HepG2 (cell line): ENCODE results near the gene MSANTD1. TPM values are rescaled to one million over a fixed set of nuclear protein-coding genes. Genes with fewer than 3 reads are reported as not detected.

ENCODE experiments used
- ATAC-seq: fragments of 200-7000 bp; cut with Tn5 transposase; 3 replicates; pipeline ENCODE4 v1.9.1; 2020; ENCODE audit warnings: mild to moderate bottlenecking, moderate library complexity
- BruUV-seq: library from RNA; stranded (reverse); fragments of 400-500 nt; replicated peaks from 2 replicates; lab custom pipeline; 2021; lab: Mats Ljungman, UMichigan
- CTCF ChIA-PET: fragments of 300-600 bp; formaldehyde crosslinking; extraction: SDS; loops from one replicate; lab custom pipeline; 2021; ENCODE audit warnings: low total read pairs, inconsistent platforms, low intra/inter-chr PET ratio; lab: Yijun Ruan, JAX
- POLR2A ChIA-PET: fragments of 350-600 bp; sonication (Branson Sonifier 250); formaldehyde crosslinking; loops from one replicate; lab custom pipeline; 2020; ENCODE audit warnings: antibody characterized with exemption, inconsistent platforms; lab: Yijun Ruan, JAX
- DNase-seq: peaks from one replicate; pipeline ENCODE4 v3.0.0-alpha.2; 2015; ENCODE audit warnings: low spot score
- FAIRE-seq: peaks from 3 replicates; lab custom pipeline; 2011; peaks lifted over from hg19 to GRCh38; lab: Jason Lieb, UNC
- H2AFZ ChIP-seq: one replicate; pipeline ENCODE4 v1.6.1; 2011; ENCODE audit warnings: low read length, inconsistent platforms
- H3K27ac ChIP-seq: fragments of 300-600 bp; 3 replicates; pipeline ENCODE4 v1.8.0; 2011; ENCODE audit warnings: mixed run types, mild to moderate bottlenecking, mixed read lengths, low read length, inconsistent platforms; ENCODE audit not compliant: insufficient read depth; ENCODE audit errors: extremely low read length
- H3K27me3 ChIP-seq, 2 experiments: fragments of 200-600 bp in 1 of 2; 2 replicates in 1 of 2; 3 replicates in 1 of 2; pipeline versions ENCODE4 v1.6.0 to v1.8.0; 2011; ENCODE audit warnings: low read length in 2 of 2, mild to moderate bottlenecking in 2 of 2, moderate library complexity in 2 of 2, inconsistent platforms in 1 of 2; ENCODE audit not compliant: insufficient read depth in 2 of 2, control insufficient read depth in 1 of 2
- H3K36me3 ChIP-seq, 2 experiments: fragments of 200-600 bp in 1 of 2; replicated peaks in 1 of 2; 2 replicates in 1 of 2; 3 replicates in 1 of 2; pipeline versions ENCODE4 v1.5.1 to v1.8.0; 2011; ENCODE audit warnings: low read length in 2 of 2, inconsistent platforms in 1 of 2; ENCODE audit not compliant: insufficient read depth in 2 of 2, control insufficient read depth in 1 of 2
- H3K4me1 ChIP-seq: 2 replicates; pipeline ENCODE4 v1.5.1; 2012; ENCODE audit warnings: low read length, inconsistent platforms; ENCODE audit not compliant: insufficient read depth
- H3K4me2 ChIP-seq: 2 replicates; pipeline ENCODE4 v1.6.0; 2011; ENCODE audit warnings: low read depth, low read length, inconsistent platforms
- H3K4me3 ChIP-seq, 3 experiments: fragments of 200-600 bp in 1 of 3; sonication (generic), shearing (Covaris generic) in 1 of 3; replicated peaks in 1 of 3; 2 replicates each; pipeline ENCODE4 v1.5.1; 2011 to 2016; ENCODE audit warnings: low read length in 3 of 3, inconsistent platforms in 2 of 3, low read depth in 2 of 3, mild to moderate bottlenecking in 2 of 3, control low read depth in 1 of 3, mixed read lengths in 1 of 3; ENCODE audit not compliant: insufficient read depth in 1 of 3
- H3K79me2 ChIP-seq: one replicate; pipeline ENCODE4 v1.6.1; 2011; ENCODE audit warnings: low read length, inconsistent platforms; ENCODE audit not compliant: insufficient read depth
- H3K9ac ChIP-seq: 2 replicates; pipeline ENCODE4 v1.6.0; 2011; ENCODE audit warnings: mild to moderate bottlenecking, low read depth, low read length, inconsistent platforms; ENCODE audit not compliant: insufficient read depth
- H3K9me3 ChIP-seq: 2 replicates; pipeline ENCODE4 v1.5.1; 2012; ENCODE audit warnings: mild to moderate bottlenecking, low read length
- H4K20me1 ChIP-seq: 2 replicates; pipeline ENCODE4 v1.6.0; 2011; ENCODE audit warnings: inconsistent platforms, mild to moderate bottlenecking, low read length, moderate library complexity; ENCODE audit not compliant: insufficient read depth
- CHD2 ChIP-seq: IDR thresholded peaks from 2 replicates; pipeline ENCODE4 v1.6.1; 2011; ENCODE audit warnings: low read depth, low read length, improper control_type of control experiment
- ELF1 ChIP-seq: sonication (generic); formaldehyde crosslinking; IDR thresholded peaks from 2 replicates; pipeline ENCODE4 v1.4.0; 2020; ENCODE audit warnings: missing genetic modification reagents
- HES4 ChIP-seq: sonication (generic); formaldehyde crosslinking; IDR thresholded peaks from 2 replicates; pipeline ENCODE4 v1.9.0; 2021; ENCODE audit warnings: mild to moderate bottlenecking, missing genetic modification reagents, borderline replicate concordance
- MYC ChIP-seq: sonication (generic); formaldehyde crosslinking; IDR thresholded peaks from 2 replicates; pipeline ENCODE4 v1.9.0; 2021; ENCODE audit warnings: missing genetic modification reagents, borderline replicate concordance
- RAD51 ChIP-seq: fragments of 450-650 bp; IDR thresholded peaks from 2 replicates; pipeline ENCODE4 v1.6.1; 2016; ENCODE audit warnings: borderline replicate concordance
- RFX5 ChIP-seq: IDR thresholded peaks from 2 replicates; pipeline ENCODE4 v1.6.1; 2011; ENCODE audit warnings: low read depth, low read length, improper control_type of control experiment
- ZNF333 ChIP-seq: sonication (generic); formaldehyde crosslinking; IDR thresholded peaks from 2 replicates; pipeline ENCODE4 v1.4.0; 2020; ENCODE audit warnings: mild to moderate bottlenecking, missing genetic modification reagents, borderline replicate concordance
- ZNF678 ChIP-seq: sonication (generic); formaldehyde crosslinking; IDR thresholded peaks from 2 replicates; pipeline ENCODE4 v1.4.0; 2020; ENCODE audit warnings: mild to moderate bottlenecking, missing genetic modification reagents
- ZNF703 ChIP-seq: sonication (generic); formaldehyde crosslinking; IDR thresholded peaks from 2 replicates; pipeline ENCODE4 v1.5.1; 2020; ENCODE audit warnings: missing genetic modification reagents, mild to moderate bottlenecking, moderate library complexity, borderline replicate concordance
- ZNF781 ChIP-seq: sonication (generic); formaldehyde crosslinking; IDR thresholded peaks from 2 replicates; pipeline ENCODE4 v1.5.1; 2020; ENCODE audit warnings: borderline replicate concordance, mild to moderate bottlenecking, missing genetic modification reagents; ENCODE audit errors: not compliant biosample characterization
- WGBS: methylation state at CpG from one replicate; pipeline ENCODE4 v1.1.6; 2017; ENCODE audit warnings: low lambda C conversion rate; 5-methylcytosine and 5-hydroxymethylcytosine counted together
- in situ Hi-C: cut with HindIII; loops from 2 replicates; pipeline ENCODE4 v1.10.0; 2017; ENCODE audit warnings: low pct_unique_long_range_greater_than_20kb; ENCODE audit not compliant: extremely low pct_ligation_motif_present
- intact Hi-C: fragments of 100-400 bp; cut with micrococcal nuclease; formaldehyde crosslinking; loops from one replicate; pipeline ENCODE4 v1.10.0; 2022; ENCODE audit not compliant: unreplicated experiment
- polyA plus RNA-seq, 8 experiments: library from polyadenylated mRNA; depleted of rRNA in 3 of 8; stranded (reverse) in 7 of 8; unstranded in 1 of 8; fragments of >200 nt; fragmentation: Illumina TruSeq in 4 of 8; extraction: Trizol in 4 of 8; gene quantifications; 2 replicates each; pipeline versions ENCODE4 v1.2.1 to v1.2.3, GENCODE V29; 2011 to 2016; ENCODE audit warnings: low read depth in 4 of 8, missing spikeins in 1 of 8, mixed read lengths in 1 of 8; ENCODE audit not compliant: insufficient read depth in 1 of 8
- total RNA-seq, 5 experiments: library from RNA; depleted of rRNA; stranded (reverse); fragments of >200 nt; fragmentation: Illumina TruSeq; extraction: Trizol; gene quantifications; 2 replicates each; pipeline ENCODE4 v1.2.3, GENCODE V29; 2016; ENCODE audit warnings: low read depth in 1 of 5

The MSANTD1 gene
- total and polyA plus RNA-seq, 2 of the 13 experiments (the other 11 are each of a cell fraction or from before 2014, with no cell fraction given), result 0.22 to 0.40 TPM

GRCh38 chr4:3213661-3214250, 35.2 kb upstream of the MSANTD1 start:
- no peak for ATAC-seq
- BruUV-seq, result no TSS peak
- no peaks in the 10 kb centered on the region for H3K9me3 ChIP-seq
- no peak overlapping the region for H3K4me3 ChIP-seq
- intact Hi-C loops, result no loop called here
- H3K27ac ChIP-seq, result no peak overlapping the region
- no peaks in the 10 kb centered on the region for H3K27me3 ChIP-seq
- H3K9ac ChIP-seq, result no peak overlapping the region
- CTCF ChIA-PET, result no interaction called here
- TF ChIP-seq ZNF703 (CRISPR knock-in tag) (no peak), CHD2 (no peak)
- peaks cover 26% of the 10 kb centered on the region for H3K4me1 ChIP-seq
- no peak overlapping the region for H3K4me2 ChIP-seq
- H3K79me2 ChIP-seq, result no peaks in the 10 kb centered on the region
- H4K20me1 ChIP-seq, result no peaks in the 10 kb centered on the region
- POLR2A ChIA-PET, result no interaction called here
- 98% methylated on average over 14 of the region's 15 CpGs for WGBS
- no peak for FAIRE-seq
- in situ Hi-C loops, result no loop called here
- H3K36me3 ChIP-seq, result peaks cover 38 to 81% of the 10 kb centered on the region in 2 experiments
- H2AFZ ChIP-seq, result no peak overlapping the region
- no peak for DNase-seq

- Histone ChIP-seq H3K9me3 (no peaks in the 10 kb centered on the region), H3K9ac (no peak overlapping the region), H2AFZ (no peak overlapping the region), H4K20me1 (no peaks in the 10 kb centered on the region), H3K4me2 (no peak overlapping the region), H3K27ac (no peak overlapping the region), H3K27me3 (no peaks in the 10 kb centered on the region), H3K36me3 (peaks cover 34 to 81% of the 10 kb centered on the region in 2 experiments), H3K4me3 (no peak overlapping the region), H3K4me1 (peaks cover 15% of the 10 kb centered on the region), H3K79me2 (no peaks in the 10 kb centered on the region)
- BruUV-seq, result no TSS peak
- 99% methylated on average over 12 of the region's 12 CpGs for WGBS
- in situ Hi-C loops, result no loop called here
- no peak for FAIRE-seq
- POLR2A ChIA-PET, result no interaction called here
- CTCF ChIA-PET, result no interaction called here
- ATAC-seq, result no peak
- no peak for DNase-seq
- intact Hi-C loops, result no loop called here
- TF ChIP-seq ZNF333 (CRISPR knock-in tag), result no peak
- TF ChIP-seq ZNF781 (CRISPR knock-in tag), result no peak
- TF ChIP-seq RFX5, result no peak
- no peak for TF ChIP-seq HES4 (CRISPR knock-in tag)
- TF ChIP-seq ELF1 (CRISPR knock-in tag), result no peak
- TF ChIP-seq RAD51, result no peak
- no peak for TF ChIP-seq ZNF678
- no peak for TF ChIP-seq MYC (CRISPR knock-in tag)
Observed at GRCh38 chr4:3215256-3215655, 33.7 kb upstream of the MSANTD1 start.
